A549 (cell line): ENCODE measurements around the gene PTPRJ. TPM values are rescaled to one million over a fixed set of nuclear protein-coding genes. Genes with fewer than 3 reads are reported as not detected.

Source experiments
- ATAC-seq, 2 experiments: fragments of 200-7000 bp in 1 of 2; fragments of >200 bp in 1 of 2; cut with Nextera tagmentation in 1 of 2; cut with Tn5 transposase in 1 of 2; 3 replicates each; pipeline versions ENCODE4 v1.8.0 to v1.9.1; 2018 to 2020; ENCODE audit warnings: mild to moderate bottlenecking in 1 of 2, moderate library complexity in 1 of 2
- CTCF ChIA-PET: fragments of 300-600 bp; sonication (Branson Sonifier 250); formaldehyde crosslinking; extraction: SDS; loops from one replicate; lab custom pipeline; 2021; ENCODE audit warnings: antibody characterized with exemption, inconsistent platforms; lab: Yijun Ruan, JAX
- POLR2A ChIA-PET: fragments of 350-600 bp; formaldehyde crosslinking; extraction: SDS; loops from one replicate; lab custom pipeline; 2021; ENCODE audit warnings: antibody characterized with exemption, inconsistent platforms; lab: Yijun Ruan, JAX
- DNase-seq, 2 experiments: peaks; one replicate each; pipeline versions ENCODE4 v3.0.0 to v3.0.0-alpha.2; 2011 to 2016; ENCODE audit warnings: low read depth in 1 of 2, low spot score in 1 of 2
- FAIRE-seq: peaks from 2 replicates; lab custom pipeline; 2011; peaks lifted over from hg19 to GRCh38; lab: Jason Lieb, UNC
- H3K27ac ChIP-seq, 2 experiments: fragments of >200 bp; sonication (Bioruptor Twin); formaldehyde crosslinking; 3 replicates each; pipeline ENCODE4 v1.5.1; 2016 to 2017
- H3K4me1 ChIP-seq: fragments of >200 bp; sonication (Bioruptor Twin); formaldehyde crosslinking; 3 replicates; pipeline ENCODE4 v1.6.1; 2016
- H3K4me2 ChIP-seq: fragments of >200 bp; sonication (Bioruptor Twin); formaldehyde crosslinking; 3 replicates; pipeline ENCODE4 v1.6.1; 2016
- H3K4me3 ChIP-seq: fragments of >200 bp; sonication (Bioruptor Twin); formaldehyde crosslinking; 3 replicates; pipeline ENCODE4 v1.5.1; 2016
- H3K9me3 ChIP-seq: fragments of >200 bp; sonication (Bioruptor Twin); formaldehyde crosslinking; 3 replicates; pipeline ENCODE4 v1.6.1; 2016
- CBX2 ChIP-seq: fragments of 200-600 bp; sonication (generic); IDR thresholded peaks from 2 replicates; pipeline ENCODE4 v1.6.1; 2016; ENCODE audit warnings: low read depth, mild to moderate bottlenecking, borderline replicate concordance
- CEBPB ChIP-seq, 2 experiments: fragments of >200 bp in 1 of 2; sonication (Bioruptor Twin) in 1 of 2; formaldehyde crosslinking in 1 of 2; IDR thresholded peaks; 2 replicates each; pipeline ENCODE4 v1.6.1; 2012 to 2016
- CHD4 ChIP-seq: fragments of 200-600 bp; sonication (generic); IDR thresholded peaks from 2 replicates; pipeline ENCODE4 v1.6.1; 2016; ENCODE audit warnings: antibody characterized with exemption, mild to moderate bottlenecking, borderline replicate concordance
- E2F6 ChIP-seq: IDR thresholded peaks from 2 replicates; pipeline ENCODE4 v1.6.1; 2012; ENCODE audit warnings: low read depth, borderline replicate concordance
- EHMT2 ChIP-seq: fragments of 200-600 bp; sonication (generic); IDR thresholded peaks from 2 replicates; pipeline ENCODE4 v1.6.1; 2016; ENCODE audit warnings: antibody characterized with exemption, low read depth, mild to moderate bottlenecking, moderate library complexity
- HES2 ChIP-seq: fragments of >200 bp; sonication (Bioruptor Twin); formaldehyde crosslinking; IDR thresholded peaks from 2 replicates; pipeline ENCODE4 v1.6.1; 2016
- HMGXB4 ChIP-seq: fragments of 250-450 bp; sonication (Bioruptor Pico); IDR thresholded peaks from 2 replicates; pipeline ENCODE4 v1.5.0; 2021; ENCODE audit warnings: mild to moderate bottlenecking, moderate library complexity, borderline replicate concordance
- HOXB5 ChIP-seq: fragments of 250-450 bp; sonication (Bioruptor Pico); IDR thresholded peaks from 2 replicates; pipeline ENCODE4 v1.5.0; 2020; ENCODE audit warnings: mild to moderate bottlenecking, moderate library complexity
- POLR2A ChIP-seq: IDR thresholded peaks from 2 replicates; pipeline ENCODE4 v1.6.1; 2012; ENCODE audit warnings: mild to moderate bottlenecking, low read length
- RAD21 ChIP-seq, 2 experiments: fragments of >200 bp in 1 of 2; sonication (Bioruptor Twin) in 1 of 2; formaldehyde crosslinking in 1 of 2; IDR thresholded peaks in 1 of 2; conservative IDR thresholded peaks in 1 of 2; 2 replicates in 1 of 2; 3 replicates in 1 of 2; pipeline ENCODE4 v1.6.1; 2012 to 2018; ENCODE audit warnings: inconsistent platforms in 1 of 2
- RARB ChIP-seq: fragments of 250-450 bp; sonication (Bioruptor Pico); IDR thresholded peaks from 2 replicates; pipeline ENCODE4 v1.8.0; 2021; ENCODE audit warnings: mild to moderate bottlenecking, moderate library complexity
- TFCP2L1 ChIP-seq: fragments of 250-450 bp; sonication (Bioruptor Pico); IDR thresholded peaks from 2 replicates; pipeline ENCODE4 v1.5.0; 2021; ENCODE audit warnings: mild to moderate bottlenecking
- USF2 ChIP-seq: fragments of 450-650 bp; IDR thresholded peaks from 2 replicates; pipeline ENCODE4 v1.6.1; 2014; ENCODE audit warnings: antibody characterized with exemption
- ZFP36 ChIP-seq: fragments of 450-650 bp; IDR thresholded peaks from 2 replicates; pipeline ENCODE4 v1.6.1; 2014; ENCODE audit warnings: borderline replicate concordance; ENCODE audit not compliant: partially characterized antibody
- WGBS: methylation state at CpG from one replicate; pipeline ENCODE4 v1.1.6; 2017; ENCODE audit errors: missing lambda C conversion rate; 5-methylcytosine and 5-hydroxymethylcytosine counted together
- polyA plus RNA-seq, 4 experiments: library from polyadenylated mRNA; depleted of rRNA in 3 of 4; stranded (reverse); fragments of >200 nt; fragmentation: RNase III in 1 of 4; extraction: RNeasy Plus Mini Kit Qiagen cat#74134 plus additional on column Dnase treatment in 1 of 4; gene quantifications; 2 replicates in 3 of 4; 3 replicates in 1 of 4; pipeline ENCODE4 v1.2.3, GENCODE V29; 2011 to 2017

Gene PTPRJ
- polyA plus RNA-seq, 2 of the 4 experiments (the other 2 are of a cell fraction), result 30.3 to 50.5 TPM

GRCh38 chr11:47977623-47978022 is 2.7 kb upstream of the PTPRJ start:
- FAIRE-seq, result no peak
- H3K4me2 ChIP-seq, result peak overlapping the region; percentile 3; the same call in 1 of the 3 replicates
- H3K4me1 ChIP-seq, result peaks cover 43% of the 10 kb centered on the region
- TF ChIP-seq HES2, result 0 out of 2 replicates have a peak, but pooled peaks have one; percentile 23
- TF ChIP-seq HMGXB4 (CRISPR knock-in tag), result no peak
- peak; percentile 39 to 71; a peak in 3 of 4 replicates for TF ChIP-seq CEBPB (IDR thresholded peaks at IDR 0.05)
- no peak for TF ChIP-seq USF2
- no peak for TF ChIP-seq CBX2
- H3K4me3 ChIP-seq, result no peak overlapping the region
- 64% methylated on average over 5 of the region's 5 CpGs for WGBS
- CTCF ChIA-PET, result interaction anchor here (1.0 to 3.2 kb wide), 3 partner anchors 13 to 132 kb away, joined by 3 to 24 read pairs (median 4); no protein-coding TSS in a partner anchor
- H3K27ac ChIP-seq, result peak overlapping the region; percentile 1 to 62; a peak in 4 of 6 replicates
- POLR2A ChIA-PET, result no interaction called here
- no peaks in the 10 kb centered on the region for H3K9me3 ChIP-seq
- ATAC-seq, result no peak
- no peak for DNase-seq

- DNase-seq (peak; percentile 61 to 64), FAIRE-seq (no peak), ATAC-seq (peak; percentile 51 to 62)
- TF ChIP-seq POLR2A (0 out of 2 replicates have a peak, but pooled peaks have one; percentile 5), RAD21 (conservative IDR thresholded peaks at IDR 0.05 in 1 of 2, IDR thresholded peaks at IDR 0.05 in 1 of 2) (peak in 1 of 2 experiments; percentile 27; a peak in 1 of 5 replicates), E2F6 (0 out of 2 replicates have a peak, but pooled peaks have one; percentile 11), CEBPB (IDR thresholded peaks at IDR 0.05) (no peak), CHD4 (peak; percentile 47; the same call in 1 of the 2 replicates)
- ChIA-PET CTCF (interaction anchor here (0.7 to 3.2 kb wide), 7 partner anchors 17 to 173 kb away, joined by 3 to 24 read pairs (median 4); no protein-coding TSS in a partner anchor), POLR2A (interaction anchor here (0.6 to 1.9 kb wide), 11 partner anchors 11 to 130 kb away, joined by 3 to 15 read pairs (median 5); no protein-coding TSS in a partner anchor)
- H3K4me2 ChIP-seq, result peak overlapping the region; percentile 81
- no peaks in the 10 kb centered on the region for H3K9me3 ChIP-seq
- H3K4me3 ChIP-seq, result peak overlapping the region; percentile 91
- peak overlapping the region; percentile 94 to 100 for H3K27ac ChIP-seq
- peaks cover 51% of the 10 kb centered on the region for H3K4me1 ChIP-seq
- 33% methylated on average over 18 of the region's 18 CpGs for WGBS
Observed at GRCh38 chr11:47979378-47980087, 826 bp upstream of the PTPRJ start.

- H3K4me2 ChIP-seq, result peak overlapping the region; percentile 81
- CTCF ChIA-PET, result no interaction called here
- TF ChIP-seq RAD21 (conservative IDR thresholded peaks at IDR 0.05 in 1 of 2, IDR thresholded peaks at IDR 0.05 in 1 of 2) (0 out of 5 replicates have a peak, but pooled peaks of 1 of the 2 experiments have one; percentile 7), HMGXB4 (CRISPR knock-in tag) (no peak), RARB (CRISPR knock-in tag) (no peak), EHMT2 (no peak), TFCP2L1 (no peak), HOXB5 (CRISPR knock-in tag) (no peak), ZFP36 (no peak)
- WGBS, result 1% methylated on average over 16 of the region's 82 CpGs
- DNase-seq, result peak; percentile 34 to 56
- no peaks in the 10 kb centered on the region for H3K9me3 ChIP-seq
- ATAC-seq, result peak; percentile 56 to 63
- peaks cover 60% of the 10 kb centered on the region for H3K4me1 ChIP-seq
- POLR2A ChIA-PET, result interaction anchor here (0.6 to 1.9 kb wide), 6 partner anchors 9 to 128 kb away, joined by 3 to 10 read pairs (median 4); no protein-coding TSS in a partner anchor
- no peak for FAIRE-seq
- peak overlapping the region; percentile 91 for H3K4me3 ChIP-seq
- peak overlapping the region; percentile 94 to 100 for H3K27ac ChIP-seq
Observed at GRCh38 chr11:47980907-47981621, 705 bp downstream of the PTPRJ start.
